Liver (tissue), 9 donors: ENCODE results near the gene TRIM59. TPM values are rescaled to one million over a fixed set of nuclear protein-coding genes. Genes with fewer than 3 reads are reported as not detected.

Experiments used
- DNase-seq: peaks from one replicate; pipeline ENCODE4 v3.0.0-alpha.2; 2017; ENCODE audit warnings: low spot score
- H3K27ac ChIP-seq, 2 donors: one replicate each; pipeline ENCODE4 v1.7.0; 2013; ENCODE audit warnings: inconsistent platforms in 2 of 2, low read length in 2 of 2, control low read depth in 1 of 2, low read depth in 1 of 2, mild to moderate bottlenecking in 1 of 2
- H3K27me3 ChIP-seq, 4 donors: one replicate each; pipeline versions ENCODE4 v1.6.1 to v1.7.0; 2013; ENCODE audit warnings: low read length in 3 of 4, inconsistent platforms in 1 of 4, mild to moderate bottlenecking in 1 of 4, moderate library complexity in 1 of 4; ENCODE audit not compliant: control insufficient read depth in 4 of 4, insufficient read depth in 4 of 4
- H3K36me3 ChIP-seq, 4 donors: one replicate each; pipeline versions ENCODE4 v1.6.1 to v1.7.0; 2013; ENCODE audit warnings: low read length in 3 of 4, mild to moderate bottlenecking in 3 of 4, low read depth in 1 of 4, moderate library complexity in 1 of 4; ENCODE audit not compliant: control insufficient read depth in 4 of 4, insufficient read depth in 3 of 4
- H3K4me1 ChIP-seq, 4 donors: one replicate each; pipeline versions ENCODE4 v1.6.1 to v1.7.0; 2013; ENCODE audit warnings: low read length in 3 of 4, mild to moderate bottlenecking in 3 of 4, moderate library complexity in 1 of 4; ENCODE audit not compliant: control insufficient read depth in 4 of 4, insufficient read depth in 4 of 4
- H3K4me3 ChIP-seq, 3 donors: one replicate each; pipeline versions ENCODE4 v1.6.1 to v1.7.0; 2013; ENCODE audit warnings: low read length in 3 of 3, control low read depth in 1 of 3, low read depth in 1 of 3, mild to moderate bottlenecking in 1 of 3
- H3K9ac ChIP-seq, 2 donors: one replicate each; pipeline ENCODE4 v1.7.0; 2013; ENCODE audit warnings: low read length in 2 of 2, mild to moderate bottlenecking in 2 of 2, moderate library complexity in 2 of 2, control low read depth in 1 of 2, low read depth in 1 of 2
- H3K9me3 ChIP-seq, 4 donors: one replicate each; pipeline versions ENCODE4 v1.6.1 to v1.7.0; 2013; ENCODE audit warnings: low read length in 3 of 4; ENCODE audit not compliant: control insufficient read depth in 4 of 4
- FOXA1 ChIP-seq: IDR thresholded peaks from 2 replicates; pipeline ENCODE4 v1.6.1; 2016; ENCODE audit warnings: antibody characterized with exemption
- FOXA2 ChIP-seq: IDR thresholded peaks from 2 replicates; pipeline ENCODE4 v1.6.1; 2016; ENCODE audit warnings: antibody characterized with exemption
- HNF4A ChIP-seq, 2 donors: conservative IDR thresholded peaks; 2 replicates each; pipeline ENCODE4 v1.6.1; 2016; ENCODE audit warnings: antibody characterized with exemption in 2 of 2, mild to moderate bottlenecking in 2 of 2
- HNF4G ChIP-seq: IDR thresholded peaks from 2 replicates; pipeline ENCODE4 v1.6.1; 2016; ENCODE audit warnings: antibody characterized with exemption
- RAD21 ChIP-seq, 2 donors: IDR thresholded peaks; 2 replicates each; pipeline ENCODE4 v1.6.1; 2016; ENCODE audit warnings: antibody characterized with exemption in 2 of 2, mild to moderate bottlenecking in 2 of 2
- YY1 ChIP-seq: IDR thresholded peaks from 2 replicates; pipeline ENCODE4 v1.6.1; 2016; ENCODE audit warnings: antibody characterized with exemption, mild to moderate bottlenecking
- WGBS: extraction: QIAGEN DNeasy Blood & Tissue Kit; methylation state at CpG from one replicate; pipeline ENCODE4 v1.1.7; 2013; 5-methylcytosine and 5-hydroxymethylcytosine counted together
- polyA plus RNA-seq, 2 donors: library from polyadenylated mRNA; stranded (reverse) in 1 of 2; unstranded in 1 of 2; fragments of 200-250 nt in 1 of 2; fragments of >200 nt in 1 of 2; fragmentation: Nextera tagmentation in 1 of 2; extraction: Ambion mirVana in 1 of 2; gene quantifications; one replicate each; pipeline versions ENCODE4 v1.2.1 to v1.2.3, GENCODE V29; 2013 to 2015
- total RNA-seq, 2 donors: library from RNA; depleted of rRNA; stranded (reverse); fragments of >200 nt; gene quantifications; one replicate each; pipeline ENCODE4 v1.2.3, GENCODE V29; 2014
- TF ChIP-seq, protein P1 (sequence below): IDR thresholded peaks from 2 replicates; pipeline ENCODE4 v1.6.1; 2016; ENCODE audit warnings: antibody characterized with exemption, mild to moderate bottlenecking
- TF ChIP-seq, protein P2 (sequence below): IDR thresholded peaks from 2 replicates; pipeline ENCODE4 v1.6.1; 2016; ENCODE audit warnings: antibody characterized with exemption
- TF ChIP-seq, protein P3 (sequence below): IDR thresholded peaks from 2 replicates; pipeline ENCODE4 v1.6.1; 2016; ENCODE audit warnings: antibody characterized with exemption
- TF ChIP-seq, protein P4 (sequence below): IDR thresholded peaks from 2 replicates; pipeline ENCODE4 v1.6.1; 2016; ENCODE audit warnings: antibody characterized with exemption
- donor health status: healthy.
- donor health status: healthy.
- donor health status: healthy.
- donor health status: healthy.
- donor health status: healthy.

TRIM59 gene
- total and polyA plus RNA-seq, 4 donors: 0.18 to 33.3 (median 0.87) TPM

DNA sequence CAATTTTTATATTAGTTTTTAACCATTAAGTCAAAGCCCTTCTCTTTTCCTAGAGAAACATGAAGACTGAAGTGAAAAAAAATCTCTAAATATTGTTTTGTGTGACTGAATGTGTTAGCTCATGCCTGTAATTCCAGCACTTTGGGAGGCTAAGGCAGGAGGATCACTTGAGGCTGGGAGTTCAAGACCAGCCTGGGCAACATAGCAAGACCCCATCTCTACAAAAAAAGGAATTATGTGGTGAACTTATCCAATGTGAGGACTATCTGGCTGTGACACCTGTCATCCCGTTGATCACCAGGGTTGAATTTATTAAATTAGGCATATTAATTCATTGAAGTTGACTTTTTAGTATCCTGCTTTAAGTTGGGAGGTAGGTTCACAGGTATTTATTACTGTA is 37.1 kb downstream of the TRIM59 start (continued):
- TF ChIP-seq, protein P1, sequence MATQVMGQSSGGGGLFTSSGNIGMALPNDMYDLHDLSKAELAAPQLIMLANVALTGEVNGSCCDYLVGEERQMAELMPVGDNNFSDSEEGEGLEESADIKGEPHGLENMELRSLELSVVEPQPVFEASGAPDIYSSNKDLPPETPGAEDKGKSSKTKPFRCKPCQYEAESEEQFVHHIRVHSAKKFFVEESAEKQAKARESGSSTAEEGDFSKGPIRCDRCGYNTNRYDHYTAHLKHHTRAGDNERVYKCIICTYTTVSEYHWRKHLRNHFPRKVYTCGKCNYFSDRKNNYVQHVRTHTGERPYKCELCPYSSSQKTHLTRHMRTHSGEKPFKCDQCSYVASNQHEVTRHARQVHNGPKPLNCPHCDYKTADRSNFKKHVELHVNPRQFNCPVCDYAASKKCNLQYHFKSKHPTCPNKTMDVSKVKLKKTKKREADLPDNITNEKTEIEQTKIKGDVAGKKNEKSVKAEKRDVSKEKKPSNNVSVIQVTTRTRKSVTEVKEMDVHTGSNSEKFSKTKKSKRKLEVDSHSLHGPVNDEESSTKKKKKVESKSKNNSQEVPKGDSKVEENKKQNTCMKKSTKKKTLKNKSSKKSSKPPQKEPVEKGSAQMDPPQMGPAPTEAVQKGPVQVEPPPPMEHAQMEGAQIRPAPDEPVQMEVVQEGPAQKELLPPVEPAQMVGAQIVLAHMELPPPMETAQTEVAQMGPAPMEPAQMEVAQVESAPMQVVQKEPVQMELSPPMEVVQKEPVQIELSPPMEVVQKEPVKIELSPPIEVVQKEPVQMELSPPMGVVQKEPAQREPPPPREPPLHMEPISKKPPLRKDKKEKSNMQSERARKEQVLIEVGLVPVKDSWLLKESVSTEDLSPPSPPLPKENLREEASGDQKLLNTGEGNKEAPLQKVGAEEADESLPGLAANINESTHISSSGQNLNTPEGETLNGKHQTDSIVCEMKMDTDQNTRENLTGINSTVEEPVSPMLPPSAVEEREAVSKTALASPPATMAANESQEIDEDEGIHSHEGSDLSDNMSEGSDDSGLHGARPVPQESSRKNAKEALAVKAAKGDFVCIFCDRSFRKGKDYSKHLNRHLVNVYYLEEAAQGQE: no peak

DNA sequence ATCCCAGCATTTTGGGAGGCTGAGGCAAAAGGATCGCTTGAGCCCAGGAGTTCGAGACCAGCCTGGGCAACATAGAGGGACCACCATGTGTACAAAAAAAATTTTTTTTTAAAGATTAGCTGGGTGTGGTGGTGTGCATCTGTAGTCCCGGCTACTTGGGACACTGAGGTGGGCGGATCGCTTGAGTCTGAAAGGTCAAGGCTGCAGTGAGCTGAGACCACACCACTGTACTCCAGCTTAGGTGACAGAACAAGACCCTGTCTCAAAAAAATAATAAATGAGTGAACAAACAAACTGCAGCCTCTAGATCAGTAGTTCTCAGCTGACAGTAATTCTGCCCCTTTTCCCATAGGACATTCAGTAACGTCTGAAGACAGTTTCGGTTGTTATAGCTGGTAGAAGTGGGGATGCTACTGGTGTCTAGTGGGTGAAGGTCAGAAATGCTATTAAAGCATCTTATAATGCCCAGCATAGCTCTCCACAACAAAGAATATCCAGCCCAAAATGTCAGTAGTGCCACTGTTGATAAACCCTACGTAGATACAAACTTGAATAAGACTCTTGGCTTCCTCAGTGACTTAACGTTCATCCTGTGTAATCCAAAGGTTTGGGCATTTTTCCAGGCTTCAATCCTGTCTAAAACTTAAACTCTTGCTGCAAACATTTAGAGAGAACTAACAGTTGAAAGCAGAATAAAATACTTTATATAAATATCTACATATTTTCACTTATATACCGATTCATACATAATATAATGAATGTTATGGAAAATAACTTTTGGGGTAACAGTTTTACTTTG is 39.6 kb downstream of the TRIM59 start:
- TF ChIP-seq FOXA1 (no peak), HNF4G (no peak), RAD21 (IDR thresholded peaks at IDR 0.05) (no peak), FOXA2 (no peak), HNF4A (conservative IDR thresholded peaks at IDR 0.05) (no peak)
- TF ChIP-seq, protein P2, sequence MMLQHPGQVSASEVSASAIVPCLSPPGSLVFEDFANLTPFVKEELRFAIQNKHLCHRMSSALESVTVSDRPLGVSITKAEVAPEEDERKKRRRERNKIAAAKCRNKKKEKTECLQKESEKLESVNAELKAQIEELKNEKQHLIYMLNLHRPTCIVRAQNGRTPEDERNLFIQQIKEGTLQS: no peak
- TF ChIP-seq, protein P3, sequence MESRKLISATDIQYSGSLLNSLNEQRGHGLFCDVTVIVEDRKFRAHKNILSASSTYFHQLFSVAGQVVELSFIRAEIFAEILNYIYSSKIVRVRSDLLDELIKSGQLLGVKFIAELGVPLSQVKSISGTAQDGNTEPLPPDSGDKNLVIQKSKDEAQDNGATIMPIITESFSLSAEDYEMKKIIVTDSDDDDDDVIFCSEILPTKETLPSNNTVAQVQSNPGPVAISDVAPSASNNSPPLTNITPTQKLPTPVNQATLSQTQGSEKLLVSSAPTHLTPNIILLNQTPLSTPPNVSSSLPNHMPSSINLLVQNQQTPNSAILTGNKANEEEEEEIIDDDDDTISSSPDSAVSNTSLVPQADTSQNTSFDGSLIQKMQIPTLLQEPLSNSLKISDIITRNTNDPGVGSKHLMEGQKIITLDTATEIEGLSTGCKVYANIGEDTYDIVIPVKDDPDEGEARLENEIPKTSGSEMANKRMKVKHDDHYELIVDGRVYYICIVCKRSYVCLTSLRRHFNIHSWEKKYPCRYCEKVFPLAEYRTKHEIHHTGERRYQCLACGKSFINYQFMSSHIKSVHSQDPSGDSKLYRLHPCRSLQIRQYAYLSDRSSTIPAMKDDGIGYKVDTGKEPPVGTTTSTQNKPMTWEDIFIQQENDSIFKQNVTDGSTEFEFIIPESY: no peak
- TF ChIP-seq, protein P4, sequence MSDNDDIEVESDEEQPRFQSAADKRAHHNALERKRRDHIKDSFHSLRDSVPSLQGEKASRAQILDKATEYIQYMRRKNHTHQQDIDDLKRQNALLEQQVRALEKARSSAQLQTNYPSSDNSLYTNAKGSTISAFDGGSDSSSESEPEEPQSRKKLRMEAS: no peak
- no peaks in the 10 kb centered on the region for H3K9me3 ChIP-seq
- peaks cover 0 to 6% (median 2%) of the 10 kb centered on the region in 4 donors for H3K36me3 ChIP-seq
- no peak for DNase-seq
- 88% methylated on average over 10 of the region's 10 CpGs for WGBS
- H3K27ac ChIP-seq: no peak overlapping the region
- no peak overlapping the region for H3K4me3 ChIP-seq
- no peaks in the 10 kb centered on the region for H3K27me3 ChIP-seq
- no peak overlapping the region for H3K9ac ChIP-seq
- no peaks in the 10 kb centered on the region for H3K4me1 ChIP-seq

DNA sequence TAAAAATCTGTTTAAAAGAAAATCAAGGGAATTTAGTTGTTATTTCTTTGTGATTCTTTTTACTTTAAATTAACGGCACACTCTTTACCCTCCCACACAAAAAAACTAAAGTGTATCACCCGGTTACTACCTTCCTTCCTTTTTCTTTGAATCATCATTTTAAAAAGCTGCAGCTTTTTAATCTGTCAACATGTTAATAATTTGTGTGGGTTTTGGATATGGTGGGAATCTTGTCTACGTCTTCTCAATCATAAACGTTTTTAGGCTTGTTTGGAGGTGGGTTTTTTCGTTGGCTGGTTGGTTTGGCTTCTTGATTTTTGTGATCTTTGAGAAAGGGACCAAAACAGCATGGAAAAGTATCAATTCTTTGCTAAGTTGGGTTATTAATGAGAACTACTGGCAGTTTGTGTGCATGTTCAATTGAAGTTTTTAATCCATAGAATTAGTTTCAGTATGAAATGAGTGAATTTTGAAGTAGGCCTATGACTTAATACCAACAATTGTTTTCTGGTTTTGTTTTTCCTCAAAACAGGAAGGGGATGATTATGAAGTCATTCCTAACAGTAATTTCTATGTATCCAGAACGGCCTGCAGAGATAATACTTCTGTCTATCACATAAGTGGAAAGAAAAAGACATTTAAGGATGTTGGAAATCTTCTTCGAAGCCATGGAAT is 45.7 kb downstream of the TRIM59 start:
- no peak for TF ChIP-seq YY1
- TF ChIP-seq HNF4A (conservative IDR thresholded peaks at IDR 0.05): no peak
- no peak for TF ChIP-seq FOXA2
- Histone ChIP-seq H3K27me3 (no peaks in the 10 kb centered on the region), H3K27ac (no peak overlapping the region), H3K9ac (no peak overlapping the region), H3K4me3 (no peak overlapping the region), H3K36me3 (no peaks in the 10 kb centered on the region), H3K9me3 (no peaks in the 10 kb centered on the region), H3K4me1 (peaks cover 6 to 21% (median 7%) of the 10 kb centered on the region in 4 donors)
- DNase-seq: no peak
- 61% methylated on average over 7 of the region's 7 CpGs for WGBS
